KMS-11 (cell line): ENCODE results near the gene HNRNPF.
"Not testable (repeated sequence)": the region's sequence is repeated elsewhere in the genome, so short reads cannot be mapped to it uniquely, and the experiment has no call there.

Experiments used
- H2AFZ ChIP-seq: fragments of 200-600 bp; sonication (generic); 2 replicates; pipeline ENCODE4 v1.6.1; 2016; ENCODE audit warnings: antibody characterized with exemption, mixed run types, low read depth
- H3K27ac ChIP-seq: fragments of 200-600 bp; sonication (generic); 2 replicates; pipeline ENCODE4 v1.6.1; 2016; ENCODE audit warnings: mild to moderate bottlenecking, mixed run types
- H3K27me3 ChIP-seq: fragments of 200-600 bp; sonication (generic); 2 replicates; pipeline ENCODE4 v1.6.1; 2017; ENCODE audit warnings: mild to moderate bottlenecking, low read depth, mixed run types, moderate library complexity; ENCODE audit not compliant: insufficient read depth
- H3K36me3 ChIP-seq: fragments of 200-600 bp; sonication (generic); 2 replicates; pipeline ENCODE4 v1.6.1; 2017; ENCODE audit warnings: mild to moderate bottlenecking, mixed run types; ENCODE audit not compliant: insufficient read depth
- H3K4me1 ChIP-seq: fragments of 200-600 bp; sonication (generic); 2 replicates; pipeline ENCODE4 v1.6.1; 2016; ENCODE audit warnings: mild to moderate bottlenecking, low read depth, mixed run types; ENCODE audit not compliant: poor library complexity, severe bottlenecking
- H3K4me2 ChIP-seq: fragments of 200-600 bp; sonication (generic); 2 replicates; pipeline ENCODE4 v1.7.0; 2016; ENCODE audit warnings: mild to moderate bottlenecking, mixed run types
- H3K4me3 ChIP-seq: fragments of 200-600 bp; sonication (generic); IDR thresholded peaks from 2 replicates; pipeline ENCODE4 v1.6.1; 2017; ENCODE audit warnings: low read depth, low read length, mixed read lengths; ENCODE audit not compliant: insufficient read depth
- H3K79me2 ChIP-seq: fragments of 200-600 bp; sonication (generic); 2 replicates; pipeline ENCODE4 v1.6.1; 2016; ENCODE audit warnings: low read depth, mixed run types; ENCODE audit not compliant: insufficient read depth
- H3K9ac ChIP-seq: fragments of 200-600 bp; sonication (generic); 2 replicates; pipeline ENCODE4 v1.6.1; 2016; ENCODE audit warnings: mild to moderate bottlenecking, mixed run types
- H4K20me1 ChIP-seq: fragments of 200-600 bp; sonication (generic); 2 replicates; pipeline ENCODE4 v1.6.1; 2016; ENCODE audit warnings: mild to moderate bottlenecking, mixed run types; ENCODE audit not compliant: insufficient read depth
- TF ChIP-seq, protein P1 (sequence below): fragments of 200-600 bp; sonication (generic); conservative IDR thresholded peaks from 2 replicates; pipeline ENCODE4 v1.6.1; 2017; ENCODE audit warnings: low read depth, mild to moderate bottlenecking, antibody characterized with exemption, low read length, moderate library complexity, mixed read lengths

HNRNPF gene

GRCh38 chr10:43427166-43427825 is 18.3 kb upstream of the HNRNPF start:
- no peak overlapping the region for H3K4me2 ChIP-seq
- no peaks in the 10 kb centered on the region for H3K36me3 ChIP-seq
- H2AFZ ChIP-seq, result no peak overlapping the region
- no peak overlapping the region for H3K27ac ChIP-seq
- no peaks in the 10 kb centered on the region for H4K20me1 ChIP-seq
- TF ChIP-seq, protein P1, sequence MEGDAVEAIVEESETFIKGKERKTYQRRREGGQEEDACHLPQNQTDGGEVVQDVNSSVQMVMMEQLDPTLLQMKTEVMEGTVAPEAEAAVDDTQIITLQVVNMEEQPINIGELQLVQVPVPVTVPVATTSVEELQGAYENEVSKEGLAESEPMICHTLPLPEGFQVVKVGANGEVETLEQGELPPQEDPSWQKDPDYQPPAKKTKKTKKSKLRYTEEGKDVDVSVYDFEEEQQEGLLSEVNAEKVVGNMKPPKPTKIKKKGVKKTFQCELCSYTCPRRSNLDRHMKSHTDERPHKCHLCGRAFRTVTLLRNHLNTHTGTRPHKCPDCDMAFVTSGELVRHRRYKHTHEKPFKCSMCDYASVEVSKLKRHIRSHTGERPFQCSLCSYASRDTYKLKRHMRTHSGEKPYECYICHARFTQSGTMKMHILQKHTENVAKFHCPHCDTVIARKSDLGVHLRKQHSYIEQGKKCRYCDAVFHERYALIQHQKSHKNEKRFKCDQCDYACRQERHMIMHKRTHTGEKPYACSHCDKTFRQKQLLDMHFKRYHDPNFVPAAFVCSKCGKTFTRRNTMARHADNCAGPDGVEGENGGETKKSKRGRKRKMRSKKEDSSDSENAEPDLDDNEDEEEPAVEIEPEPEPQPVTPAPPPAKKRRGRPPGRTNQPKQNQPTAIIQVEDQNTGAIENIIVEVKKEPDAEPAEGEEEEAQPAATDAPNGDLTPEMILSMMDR, result no peak
- no peak overlapping the region for H3K9ac ChIP-seq
- H3K4me1 ChIP-seq, result peaks cover 7% of the 10 kb centered on the region
- H3K79me2 ChIP-seq, result no peaks in the 10 kb centered on the region
- H3K4me3 ChIP-seq, result no peak overlapping the region
- H3K27me3 ChIP-seq, result no peaks in the 10 kb centered on the region

DNA sequence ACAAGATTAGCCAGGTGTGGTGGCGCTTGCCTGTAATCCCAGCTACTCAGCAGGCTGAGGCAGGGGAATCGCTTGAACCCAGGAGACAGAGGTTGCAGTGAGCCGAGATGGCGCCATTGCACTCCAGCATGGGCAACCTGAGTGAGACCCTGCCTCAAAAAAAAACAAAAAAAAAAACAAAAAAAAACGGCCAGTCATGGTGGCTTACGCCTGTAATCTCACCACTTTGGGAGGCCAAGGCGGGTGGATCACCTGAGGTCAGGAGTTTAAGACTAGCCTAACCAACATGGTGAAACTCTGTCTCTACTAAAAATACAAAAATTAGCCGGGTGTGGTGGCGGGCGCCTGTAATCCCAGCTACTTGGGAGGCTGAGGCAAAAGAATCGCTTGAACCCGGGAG is 17.5 kb upstream of the HNRNPF start:
- H2AFZ ChIP-seq, H3K9ac ChIP-seq, H3K79me2 ChIP-seq, H4K20me1 ChIP-seq, H3K36me3 ChIP-seq, H3K4me2 ChIP-seq, H3K4me3 ChIP-seq, H3K27me3 ChIP-seq, H3K27ac ChIP-seq: not testable (repeated sequence)
- H3K4me1 ChIP-seq, result peaks cover 12% of the 10 kb centered on the region

DNA sequence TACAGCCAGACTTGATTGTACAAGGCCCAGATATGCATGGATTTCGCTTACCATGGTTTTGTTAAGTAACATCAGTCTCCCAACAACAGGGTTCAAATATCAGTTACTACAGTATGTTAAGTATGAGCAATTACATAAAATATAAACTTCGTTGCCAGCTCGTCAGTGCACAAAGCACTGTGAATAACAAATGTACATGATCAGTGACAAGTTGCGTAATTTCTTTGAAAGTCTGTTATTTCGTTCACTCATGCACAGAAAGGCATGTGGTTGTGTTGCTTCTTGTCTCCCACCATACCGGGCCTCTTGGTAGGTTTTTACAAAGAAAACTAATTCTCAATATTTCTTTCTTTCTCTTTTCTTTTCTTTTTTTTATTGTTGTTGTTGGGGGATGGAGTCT is 15.4 kb upstream of the HNRNPF start:
- Histone ChIP-seq H3K9ac (no peak overlapping the region), H3K4me3 (no peak overlapping the region), H3K36me3 (no peaks in the 10 kb centered on the region), H4K20me1 (no peaks in the 10 kb centered on the region), H3K27me3 (no peaks in the 10 kb centered on the region), H3K27ac (no peak overlapping the region), H3K79me2 (no peaks in the 10 kb centered on the region), H3K4me2 (no peak overlapping the region), H3K4me1 (peaks cover 23% of the 10 kb centered on the region), H2AFZ (no peak overlapping the region)
- TF ChIP-seq, protein P1, result no peak

DNA sequence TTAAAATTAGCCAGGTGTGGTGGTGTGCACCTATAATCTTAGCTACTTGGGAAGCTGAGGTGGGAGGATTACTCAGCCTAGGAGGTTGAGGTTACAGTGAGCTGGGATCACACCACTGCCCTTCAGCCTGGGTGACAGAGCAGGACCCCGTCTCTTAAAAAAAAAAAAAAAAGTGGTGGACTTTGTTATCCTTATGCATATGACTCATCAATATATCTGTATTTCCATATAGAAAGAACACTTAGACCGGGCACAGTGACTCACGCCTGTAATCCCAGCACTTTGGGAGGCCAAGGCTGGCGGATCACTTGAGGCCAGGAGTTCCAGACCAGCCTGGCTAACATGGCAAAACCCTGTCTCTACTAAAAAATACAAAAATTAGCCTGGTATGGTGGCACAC is 13.0 kb upstream of the HNRNPF start:
- H3K9ac ChIP-seq, H3K27me3 ChIP-seq, H3K4me3 ChIP-seq, H3K27ac ChIP-seq, H3K79me2 ChIP-seq, H4K20me1 ChIP-seq, H3K36me3 ChIP-seq: not testable (repeated sequence)
- peak overlapping the region; percentile 87; the same call in 1 of the 2 replicates for H3K4me2 ChIP-seq
- H3K4me1 ChIP-seq, result peaks cover 17% of the 10 kb centered on the region
- peak overlapping the region; percentile 70; the same call in 1 of the 2 replicates for H2AFZ ChIP-seq

- peak overlapping the region; percentile 99 for H3K27ac ChIP-seq
- H3K27me3 ChIP-seq, result no peaks in the 10 kb centered on the region
- no peaks in the 10 kb centered on the region for H3K79me2 ChIP-seq
- H3K4me3 ChIP-seq, result no peak overlapping the region
- peaks cover 16% of the 10 kb centered on the region for H3K4me1 ChIP-seq
- H3K36me3 ChIP-seq, result no peaks in the 10 kb centered on the region
- peak overlapping the region; percentile 87 for H3K4me2 ChIP-seq
- H3K9ac ChIP-seq, result peak overlapping the region; percentile 94; the same call in 1 of the 2 replicates
- TF ChIP-seq, protein P1, result no peak
- no peaks in the 10 kb centered on the region for H4K20me1 ChIP-seq
- H2AFZ ChIP-seq, result peak overlapping the region; percentile 70
These were observed 12.5 kb upstream of the HNRNPF start for GRCh38 chr10:43421519-43421918.
